ENCODE data around the gene ST3GAL4. TPM values are rescaled to one million over a fixed set of nuclear protein-coding genes. Genes with fewer than 3 reads are reported as not detected.
A peak's percentile ranks its signal among the peaks of the same experiment; 100 is the strongest.

Gene ST3GAL4
- total and polyA plus RNA-seq, 2 donors (not counting 1 experiment from before 2014, with no cell fraction given) = 1.1 to 1.9 TPM

GRCh38 chr11:126416542-126417090, 61.1 kb downstream of the ST3GAL4 start:
- Mint-ChIP-seq H3K9me3 (ENCODE audit: insufficient read depth) (no peaks in the 10 kb centered on the region), H3K4me3 (peak overlapping the region; percentile 77), H3K27ac (peak overlapping the region; percentile 26), H3K4me1 (peaks cover 23% of the 10 kb centered on the region), H3K27me3 (no peaks in the 10 kb centered on the region)
- DNase-seq (peak; percentile 80), ATAC-seq (ENCODE audit: low read depth) (peak; percentile 99)
- WGBS (ENCODE audit: insufficient coverage) = 8% methylated on average over 52 of the region's 52 CpGs
- peak overlapping the region; percentile 83 for H2AFZ ChIP-seq (ENCODE audit: insufficient read depth, low read depth, low read length, poor library complexity, severe bottlenecking)
- H3K4me1 ChIP-seq (ENCODE audit: control insufficient read depth in 2 of 2, insufficient read depth in 2 of 2, low read length in 2 of 2) = peaks cover 22 to 25% of the 10 kb centered on the region in 2 donors
- H3K79me2 ChIP-seq (ENCODE audit: control insufficient read depth, insufficient read depth, low read length) = no peaks in the 10 kb centered on the region
- peak overlapping the region; percentile 87 for H3K4me2 ChIP-seq (replicated peaks; ENCODE audit: low read depth, low read length, poor library complexity, severe bottlenecking)
- H3K36me3 ChIP-seq (replicated peaks in 1 of 2; ENCODE audit: control extremely low read depth in 1 of 2, control insufficient read depth in 1 of 2, extremely low read depth in 1 of 2, insufficient read depth in 2 of 2, low read length in 1 of 2) = no peaks in the 10 kb centered on the region
- ChIA-PET CTCF (interaction anchor here (0.9 to 1.5 kb wide), 3 partner anchors 64 to 106 kb away, joined by 3 to 5 read pairs (median 5); no protein-coding TSS in a partner anchor), POLR2A (interaction anchor here (0.6 kb wide), 1 partner anchor 61 kb away, joined by 5 read pairs; the partner anchor contains the start of gene ST3GAL4)
- H3K27ac ChIP-seq (ENCODE audit: low read length in 2 of 2) = no peak overlapping the region
- H3K9ac ChIP-seq (ENCODE audit: low read length) = peak overlapping the region; percentile 55
- intact Hi-C loops (cut with micrococcal nuclease) = no loop called here
- H3K4me3 ChIP-seq (ENCODE audit: control extremely low read depth in 1 of 5, extremely low read depth in 1 of 5, insufficient read depth in 1 of 5, low read depth in 2 of 5, low read length in 4 of 5) = peak overlapping the region in 4 of 5 experiments; percentile 32 to 53 (median 45)
- H3K27me3 ChIP-seq (replicated peaks in 1 of 4; ENCODE audit: control extremely low read depth in 1 of 4, control insufficient read depth in 3 of 4, insufficient read depth in 4 of 4, low read length in 3 of 4) = peaks cover 0 to 13% (median 0%) of the 10 kb centered on the region in 4 experiments
- no peaks in the 10 kb centered on the region for H4K20me1 ChIP-seq (ENCODE audit: control insufficient read depth, insufficient read depth, low read length, poor library complexity, severe bottlenecking)
- no peak for TF ChIP-seq EZH2 (IDR thresholded peaks at IDR 0.05; ENCODE audit: borderline replicate concordance, insufficient read depth, low read depth, low read length, poor library complexity, severe bottlenecking)
- TF ChIP-seq, protein P1, sequence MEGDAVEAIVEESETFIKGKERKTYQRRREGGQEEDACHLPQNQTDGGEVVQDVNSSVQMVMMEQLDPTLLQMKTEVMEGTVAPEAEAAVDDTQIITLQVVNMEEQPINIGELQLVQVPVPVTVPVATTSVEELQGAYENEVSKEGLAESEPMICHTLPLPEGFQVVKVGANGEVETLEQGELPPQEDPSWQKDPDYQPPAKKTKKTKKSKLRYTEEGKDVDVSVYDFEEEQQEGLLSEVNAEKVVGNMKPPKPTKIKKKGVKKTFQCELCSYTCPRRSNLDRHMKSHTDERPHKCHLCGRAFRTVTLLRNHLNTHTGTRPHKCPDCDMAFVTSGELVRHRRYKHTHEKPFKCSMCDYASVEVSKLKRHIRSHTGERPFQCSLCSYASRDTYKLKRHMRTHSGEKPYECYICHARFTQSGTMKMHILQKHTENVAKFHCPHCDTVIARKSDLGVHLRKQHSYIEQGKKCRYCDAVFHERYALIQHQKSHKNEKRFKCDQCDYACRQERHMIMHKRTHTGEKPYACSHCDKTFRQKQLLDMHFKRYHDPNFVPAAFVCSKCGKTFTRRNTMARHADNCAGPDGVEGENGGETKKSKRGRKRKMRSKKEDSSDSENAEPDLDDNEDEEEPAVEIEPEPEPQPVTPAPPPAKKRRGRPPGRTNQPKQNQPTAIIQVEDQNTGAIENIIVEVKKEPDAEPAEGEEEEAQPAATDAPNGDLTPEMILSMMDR (IDR thresholded peaks at IDR 0.05) = no peak
- H3K9me3 ChIP-seq (ENCODE audit: control extremely low read depth in 1 of 3, control insufficient read depth in 2 of 3, insufficient read depth in 1 of 3, low read length in 2 of 3) = peaks cover 0 to 2% (median 0%) of the 10 kb centered on the region in 3 donors
